Neuron (in vitro differentiated cells): ENCODE measurements around the gene JMJD4.
"Not testable (repeated sequence)": the region's sequence is repeated elsewhere in the genome, so short reads cannot be mapped to it uniquely, and the experiment has no call there.

Experiments used
- H2AFZ ChIP-seq: one replicate; pipeline ENCODE4 v1.6.1; 2013; ENCODE audit warnings: low read depth, mild to moderate bottlenecking, inconsistent platforms, low read length, moderate library complexity
- H3K27me3 ChIP-seq: one replicate; pipeline ENCODE4 v1.6.1; 2013; ENCODE audit warnings: low read length; ENCODE audit not compliant: insufficient read depth
- H3K36me3 ChIP-seq: one replicate; pipeline ENCODE4 v1.6.1; 2013; ENCODE audit warnings: low read length; ENCODE audit not compliant: insufficient read depth
- H3K4me1 ChIP-seq: one replicate; pipeline ENCODE4 v1.6.1; 2013; ENCODE audit warnings: low read length; ENCODE audit not compliant: insufficient read depth
- H3K4me3 ChIP-seq: 2 replicates; pipeline ENCODE4 v1.5.1; 2013; ENCODE audit warnings: mild to moderate bottlenecking, low read length, moderate library complexity
- H3K9me3 ChIP-seq: one replicate; pipeline ENCODE4 v1.6.1; 2013; ENCODE audit warnings: low read length

Gene JMJD4

GRCh38 chr1:227709451-227709850 is 25.7 kb downstream of the JMJD4 start:
- no peak overlapping the region for H3K4me3 ChIP-seq
- no peaks in the 10 kb centered on the region for H3K27me3 ChIP-seq
- peaks cover 2% of the 10 kb centered on the region for H3K9me3 ChIP-seq
- no peaks in the 10 kb centered on the region for H3K4me1 ChIP-seq
- no peak overlapping the region for H2AFZ ChIP-seq
- H3K36me3 ChIP-seq = no peaks in the 10 kb centered on the region

DNA sequence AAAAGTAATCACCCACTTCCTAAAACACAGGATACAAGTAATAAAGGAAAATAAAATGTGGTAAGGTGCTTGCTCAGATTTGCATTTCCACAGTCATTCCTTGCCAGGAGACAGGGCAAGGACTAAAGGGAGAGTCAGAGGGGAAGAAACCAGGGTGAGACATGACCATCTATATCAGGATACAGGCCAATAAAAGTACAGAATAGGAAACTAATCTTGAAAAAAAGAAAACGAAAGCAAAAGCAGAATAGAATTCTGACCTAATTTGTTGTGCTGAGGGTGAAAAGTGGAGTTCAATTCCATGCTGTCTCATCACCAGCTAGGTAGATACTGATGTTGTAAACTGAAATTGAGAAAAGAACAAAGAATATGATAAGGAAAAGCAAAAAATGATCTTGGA is 27.3 kb downstream of the JMJD4 start:
- Histone ChIP-seq H3K4me3 (no peak overlapping the region), H3K9me3 (peaks cover 2% of the 10 kb centered on the region), H3K27me3 (no peaks in the 10 kb centered on the region), H2AFZ (no peak overlapping the region), H3K4me1 (no peaks in the 10 kb centered on the region), H3K36me3 (no peaks in the 10 kb centered on the region)

DNA sequence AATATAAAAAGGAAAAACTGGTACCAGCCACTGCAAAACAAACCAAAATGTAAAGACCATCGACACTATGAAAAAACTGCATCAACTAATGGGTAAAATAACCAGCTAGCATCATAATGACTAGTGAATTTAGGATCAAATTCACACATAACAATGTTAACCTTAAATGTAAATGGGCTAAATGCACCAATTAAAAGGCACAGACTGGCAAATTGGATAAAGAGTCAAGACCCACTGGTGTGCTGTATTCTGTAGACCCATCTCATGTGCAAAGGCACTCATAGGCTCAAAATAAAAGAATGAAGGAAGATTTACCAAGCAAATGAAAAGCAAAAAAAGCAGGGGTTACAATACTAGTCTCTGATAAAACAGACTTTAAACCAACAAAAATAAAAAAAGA is 33.5 kb downstream of the JMJD4 start:
- not testable (repeated sequence) for H2AFZ ChIP-seq, H3K27me3 ChIP-seq, H3K9me3 ChIP-seq

GRCh38 chr1:227697321-227697864 is 37.7 kb downstream of the JMJD4 start:
- Histone ChIP-seq H3K36me3 (no peaks in the 10 kb centered on the region), H3K27me3 (no peaks in the 10 kb centered on the region), H3K4me1 (no peaks in the 10 kb centered on the region), H2AFZ (no peak overlapping the region), H3K9me3 (peaks cover 2% of the 10 kb centered on the region), H3K4me3 (no peak overlapping the region)

More for the DNA sequence above, 33.5 kb downstream of the JMJD4 start:
- H3K36me3 ChIP-seq, H3K4me1 ChIP-seq, H3K4me3 ChIP-seq: not testable (repeated sequence)

GRCh38 chr1:227685807-227686206 is 49.3 kb downstream of the JMJD4 start:
- H2AFZ ChIP-seq = no peak overlapping the region
- H3K9me3 ChIP-seq = peaks cover 2% of the 10 kb centered on the region
- no peaks in the 10 kb centered on the region for H3K4me1 ChIP-seq
- H3K27me3 ChIP-seq = no peaks in the 10 kb centered on the region
- no peak overlapping the region for H3K4me3 ChIP-seq
- H3K36me3 ChIP-seq = no peaks in the 10 kb centered on the region
